ENCODE data around the gene TCAP. TPM values are rescaled to one million over a fixed set of nuclear protein-coding genes. Genes with fewer than 3 reads are reported as not detected.

Gene TCAP
- polyA plus RNA-seq, 1 donor (not counting 4 experiments of a cell fraction or from before 2014, with no cell fraction given), result 0.20 TPM

DNA sequence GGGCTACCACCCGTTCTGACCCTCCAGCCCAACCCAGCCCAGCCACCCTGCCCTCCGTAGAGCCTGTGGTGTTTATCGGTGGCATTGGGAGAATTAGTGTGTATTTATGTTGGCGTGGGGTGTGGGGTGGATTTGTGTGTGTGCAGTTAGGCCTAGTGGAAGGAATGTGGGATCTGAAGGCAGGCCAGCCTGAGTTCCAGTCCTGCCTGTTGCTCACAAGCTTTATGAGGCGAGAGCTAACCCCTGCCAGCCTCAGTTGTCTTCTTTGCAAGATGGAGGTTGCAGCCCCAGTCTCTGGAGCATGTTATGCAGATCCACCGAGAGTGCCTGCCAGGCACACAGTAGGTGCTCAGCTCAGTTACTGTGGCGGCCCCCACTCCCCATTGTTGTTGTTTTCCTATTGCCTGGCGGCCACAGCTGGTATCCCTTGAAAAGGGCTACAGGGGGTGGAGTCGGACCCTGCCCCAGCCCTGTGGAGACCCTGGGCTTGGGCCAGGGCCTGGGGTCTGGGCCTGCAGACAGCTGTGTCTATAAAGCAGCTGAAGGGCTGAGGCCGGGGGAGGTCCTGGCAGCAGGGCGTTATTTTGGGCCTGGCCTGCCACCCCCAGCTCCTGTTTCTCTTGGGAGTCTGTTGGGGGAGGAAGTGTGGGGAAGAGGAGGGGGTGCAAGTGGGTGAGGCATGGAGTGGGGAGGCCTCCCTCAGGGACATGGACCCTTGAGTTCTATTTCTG, 39.8 kb downstream of the TCAP start:
- dilution Hi-C loops (cut with MboI; ENCODE audit: extremely low pct_ligation_motif_present, low sequenced_read_pairs), result no loop called here
- peak; percentile 26 for FAIRE-seq
- Histone ChIP-seq H3K9ac (ENCODE audit: control insufficient read depth, extremely low read depth, insufficient read depth, low read length) (no peak overlapping the region), H3K9me1 (ENCODE audit: control insufficient read depth, extremely low read depth, insufficient read depth, low read length) (peaks cover 4% of the 10 kb centered on the region), H3K27ac (ENCODE audit: control insufficient read depth, insufficient read depth, low read length) (no peak overlapping the region), H3K4me3 (ENCODE audit: control insufficient read depth in 2 of 3, extremely low read depth in 1 of 3, insufficient read depth in 2 of 3, low read depth in 1 of 3, low read length in 3 of 3) (no peak overlapping the region), H3K4me2 (ENCODE audit: control insufficient read depth, extremely low read depth, insufficient read depth, low read depth, low read length) (peak overlapping the region; percentile 68), H3K9me3 (ENCODE audit: control insufficient read depth, low read depth, low read length) (no peaks in the 10 kb centered on the region), H3K4me1 (ENCODE audit: control insufficient read depth, extremely low read depth, insufficient read depth, low read length) (peaks cover 34% of the 10 kb centered on the region), H3K36me3 (ENCODE audit: control insufficient read depth in 2 of 2, extremely low read depth in 1 of 2, insufficient read depth in 2 of 2, low read length in 2 of 2) (peaks cover 0 to 24% of the 10 kb centered on the region in 2 experiments), H4K20me1 (ENCODE audit: control insufficient read depth, extremely low read depth, insufficient read depth, low read length) (no peaks in the 10 kb centered on the region), H3K79me2 (ENCODE audit: control insufficient read depth, insufficient read depth, low read length) (peaks cover 22% of the 10 kb centered on the region), H3K27me3 (ENCODE audit: control insufficient read depth, extremely low read depth, insufficient read depth, low read length) (no peaks in the 10 kb centered on the region), H2AFZ (ENCODE audit: control insufficient read depth, low read length) (no peak overlapping the region)
- TF ChIP-seq, protein P1, sequence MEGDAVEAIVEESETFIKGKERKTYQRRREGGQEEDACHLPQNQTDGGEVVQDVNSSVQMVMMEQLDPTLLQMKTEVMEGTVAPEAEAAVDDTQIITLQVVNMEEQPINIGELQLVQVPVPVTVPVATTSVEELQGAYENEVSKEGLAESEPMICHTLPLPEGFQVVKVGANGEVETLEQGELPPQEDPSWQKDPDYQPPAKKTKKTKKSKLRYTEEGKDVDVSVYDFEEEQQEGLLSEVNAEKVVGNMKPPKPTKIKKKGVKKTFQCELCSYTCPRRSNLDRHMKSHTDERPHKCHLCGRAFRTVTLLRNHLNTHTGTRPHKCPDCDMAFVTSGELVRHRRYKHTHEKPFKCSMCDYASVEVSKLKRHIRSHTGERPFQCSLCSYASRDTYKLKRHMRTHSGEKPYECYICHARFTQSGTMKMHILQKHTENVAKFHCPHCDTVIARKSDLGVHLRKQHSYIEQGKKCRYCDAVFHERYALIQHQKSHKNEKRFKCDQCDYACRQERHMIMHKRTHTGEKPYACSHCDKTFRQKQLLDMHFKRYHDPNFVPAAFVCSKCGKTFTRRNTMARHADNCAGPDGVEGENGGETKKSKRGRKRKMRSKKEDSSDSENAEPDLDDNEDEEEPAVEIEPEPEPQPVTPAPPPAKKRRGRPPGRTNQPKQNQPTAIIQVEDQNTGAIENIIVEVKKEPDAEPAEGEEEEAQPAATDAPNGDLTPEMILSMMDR (optimal IDR thresholded peaks at IDR 0.05 in 1 of 3, IDR thresholded peaks at IDR 0.05 in 1 of 3, conservative IDR thresholded peaks at IDR 0.05 in 1 of 3; ENCODE audit: extremely low read depth in 1 of 3, insufficient read depth in 2 of 3, low read length in 3 of 3), result peak; percentile 43 to 77 (median 62)
- no peak for TF ChIP-seq EZH2 (IDR thresholded peaks at IDR 0.05; ENCODE audit: low read length)
- no peak for DNase-seq (ENCODE audit: low read depth, low spot score)

- FAIRE-seq, result peak; percentile 90
- peak overlapping the region; percentile 68 for H3K4me2 ChIP-seq (ENCODE audit: control insufficient read depth, extremely low read depth, insufficient read depth, low read depth, low read length)
- no peaks in the 10 kb centered on the region for H3K9me3 ChIP-seq (ENCODE audit: control insufficient read depth, low read depth, low read length)
- no peak overlapping the region for H2AFZ ChIP-seq (ENCODE audit: control insufficient read depth, low read length)
- peak overlapping the region; percentile 22 for H3K27ac ChIP-seq (ENCODE audit: control insufficient read depth, insufficient read depth, low read length)
- peaks cover 34% of the 10 kb centered on the region for H3K4me1 ChIP-seq (ENCODE audit: control insufficient read depth, extremely low read depth, insufficient read depth, low read length)
- H3K27me3 ChIP-seq (ENCODE audit: control insufficient read depth, extremely low read depth, insufficient read depth, low read length), result no peaks in the 10 kb centered on the region
- peaks cover 0 to 29% of the 10 kb centered on the region in 2 experiments for H3K36me3 ChIP-seq (ENCODE audit: control insufficient read depth in 2 of 2, extremely low read depth in 1 of 2, insufficient read depth in 2 of 2, low read length in 2 of 2)
- H4K20me1 ChIP-seq (ENCODE audit: control insufficient read depth, extremely low read depth, insufficient read depth, low read length), result no peaks in the 10 kb centered on the region
- peak overlapping the region; percentile 39 for H3K9ac ChIP-seq (ENCODE audit: control insufficient read depth, extremely low read depth, insufficient read depth, low read length)
- dilution Hi-C loops (cut with MboI; ENCODE audit: extremely low pct_ligation_motif_present, low sequenced_read_pairs), result no loop called here
- H3K9me1 ChIP-seq (ENCODE audit: control insufficient read depth, extremely low read depth, insufficient read depth, low read length), result peaks cover 4% of the 10 kb centered on the region
- DNase-seq (ENCODE audit: low read depth, low spot score), result no peak
- peak overlapping the region in 1 of 3 experiments; percentile 23 for H3K4me3 ChIP-seq (ENCODE audit: control insufficient read depth in 2 of 3, extremely low read depth in 1 of 3, insufficient read depth in 2 of 3, low read depth in 1 of 3, low read length in 3 of 3)
- no peak for TF ChIP-seq EZH2 (IDR thresholded peaks at IDR 0.05; ENCODE audit: low read length)
- TF ChIP-seq, protein P1 (optimal IDR thresholded peaks at IDR 0.05 in 1 of 3, IDR thresholded peaks at IDR 0.05 in 1 of 3, conservative IDR thresholded peaks at IDR 0.05 in 1 of 3; ENCODE audit: extremely low read depth in 1 of 3, insufficient read depth in 2 of 3, low read length in 3 of 3), result no peak
- peaks cover 22% of the 10 kb centered on the region for H3K79me2 ChIP-seq (ENCODE audit: control insufficient read depth, insufficient read depth, low read length)
Observed at GRCh38 chr17:39705786-39706348, 40.7 kb downstream of the TCAP start.

All from keratinocyte (primary cell).